Colonic mucosa (tissue), 4 donors: ENCODE data around the gene PARD3B. TPM values are rescaled to one million over a fixed set of nuclear protein-coding genes. Genes with fewer than 3 reads are reported as not detected.

Experiments
- DNase-seq: peaks from one replicate; pipeline ENCODE4 v3.0.0-alpha.2; 2020
- H3K27ac ChIP-seq: fragments of 200-600 bp; one replicate; pipeline ENCODE4 v1.8.0; 2021
- H3K27me3 ChIP-seq: fragments of 200-600 bp; one replicate; pipeline ENCODE4 v1.8.0; 2021
- H3K36me3 ChIP-seq: fragments of 200-600 bp; one replicate; pipeline ENCODE4 v1.8.0; 2021
- H3K4me1 ChIP-seq: fragments of 200-600 bp; one replicate; pipeline ENCODE4 v1.8.0; 2021; ENCODE audit warnings: mild to moderate bottlenecking
- H3K4me3 ChIP-seq: fragments of 200-600 bp; one replicate; pipeline ENCODE4 v1.8.0; 2021
- H3K9ac ChIP-seq, 2 donors: one replicate each; pipeline ENCODE4 v1.7.0; 2013; ENCODE audit warnings: control low read depth in 2 of 2, low read depth in 2 of 2, low read length in 2 of 2
- H3K9me3 ChIP-seq: fragments of 200-600 bp; one replicate; pipeline ENCODE4 v1.8.0; 2021
- intact Hi-C: fragments of 100-400 bp; cut with DNase I; formaldehyde crosslinking; loops from one replicate; pipeline ENCODE4 v1.14.1; 2022
- total RNA-seq, 2 donors: library from RNA; stranded (reverse); fragmentation: NEBNext Ultra II Directional in 1 of 2; extraction: Animal tissue kit (Norgen Biotek cat#: 25700) in 1 of 2; gene quantifications; one replicate each; pipeline ENCODE4 v1.2.1, GENCODE V29; 2021
- TF ChIP-seq, protein P1 (sequence below): fragments of 200-600 bp; IDR thresholded peaks from one replicate; pipeline ENCODE4 v1.8.0; 2022; ENCODE audit warnings: antibody characterized with exemption, mild to moderate bottlenecking
- donor health status: healthy.
- donor health status: DM: no; HTN: no; CAD: no.
- donor health status: DM: no; HTN: no; CAD: no.

PARD3B gene
- total RNA-seq, 2 donors from 2014 or later, result 20.0 to 24.2 TPM

- TF ChIP-seq, protein P1, sequence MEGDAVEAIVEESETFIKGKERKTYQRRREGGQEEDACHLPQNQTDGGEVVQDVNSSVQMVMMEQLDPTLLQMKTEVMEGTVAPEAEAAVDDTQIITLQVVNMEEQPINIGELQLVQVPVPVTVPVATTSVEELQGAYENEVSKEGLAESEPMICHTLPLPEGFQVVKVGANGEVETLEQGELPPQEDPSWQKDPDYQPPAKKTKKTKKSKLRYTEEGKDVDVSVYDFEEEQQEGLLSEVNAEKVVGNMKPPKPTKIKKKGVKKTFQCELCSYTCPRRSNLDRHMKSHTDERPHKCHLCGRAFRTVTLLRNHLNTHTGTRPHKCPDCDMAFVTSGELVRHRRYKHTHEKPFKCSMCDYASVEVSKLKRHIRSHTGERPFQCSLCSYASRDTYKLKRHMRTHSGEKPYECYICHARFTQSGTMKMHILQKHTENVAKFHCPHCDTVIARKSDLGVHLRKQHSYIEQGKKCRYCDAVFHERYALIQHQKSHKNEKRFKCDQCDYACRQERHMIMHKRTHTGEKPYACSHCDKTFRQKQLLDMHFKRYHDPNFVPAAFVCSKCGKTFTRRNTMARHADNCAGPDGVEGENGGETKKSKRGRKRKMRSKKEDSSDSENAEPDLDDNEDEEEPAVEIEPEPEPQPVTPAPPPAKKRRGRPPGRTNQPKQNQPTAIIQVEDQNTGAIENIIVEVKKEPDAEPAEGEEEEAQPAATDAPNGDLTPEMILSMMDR, result no peak
- intact Hi-C loops, result no loop called here
- Histone ChIP-seq H3K27me3 (no peaks in the 10 kb centered on the region), H3K4me3 (no peak overlapping the region), H3K9me3 (no peaks in the 10 kb centered on the region), H3K9ac (no peak overlapping the region), H3K36me3 (no peaks in the 10 kb centered on the region), H3K4me1 (no peaks in the 10 kb centered on the region), H3K27ac (no peak overlapping the region)
- no peak for DNase-seq
Measured at GRCh38 chr2:204751472-204751871, 206.2 kb downstream of the PARD3B start.

- Histone ChIP-seq H3K9ac (no peak overlapping the region), H3K9me3 (no peaks in the 10 kb centered on the region), H3K36me3 (no peaks in the 10 kb centered on the region), H3K4me1 (no peaks in the 10 kb centered on the region), H3K27ac (no peak overlapping the region), H3K27me3 (no peaks in the 10 kb centered on the region), H3K4me3 (no peak overlapping the region)
- TF ChIP-seq, protein P1, result no peak
- DNase-seq, result no peak
- intact Hi-C loops, result no loop called here
Measured at GRCh38 chr2:204753841-204754240, 208.6 kb downstream of the PARD3B start.

GRCh38 chr2:204754898-204755297 lies 209.6 kb downstream of the PARD3B start:
- intact Hi-C loops, result no loop called here
- no peak overlapping the region for H3K9ac ChIP-seq
- H3K4me1 ChIP-seq, result no peaks in the 10 kb centered on the region
- H3K4me3 ChIP-seq, result no peak overlapping the region
- H3K36me3 ChIP-seq, result no peaks in the 10 kb centered on the region
- no peaks in the 10 kb centered on the region for H3K27me3 ChIP-seq
- DNase-seq, result no peak
- H3K9me3 ChIP-seq, result no peaks in the 10 kb centered on the region
- TF ChIP-seq, protein P1, result no peak
- H3K27ac ChIP-seq, result no peak overlapping the region

- no peaks in the 10 kb centered on the region for H3K9me3 ChIP-seq
- H3K27ac ChIP-seq, result no peak overlapping the region
- no peak for DNase-seq
- H3K4me1 ChIP-seq, result no peaks in the 10 kb centered on the region
- TF ChIP-seq, protein P1, result no peak
- H3K4me3 ChIP-seq, result no peak overlapping the region
- no peak overlapping the region for H3K9ac ChIP-seq
- H3K27me3 ChIP-seq, result no peaks in the 10 kb centered on the region
- no peaks in the 10 kb centered on the region for H3K36me3 ChIP-seq
- intact Hi-C loops, result no loop called here
Measured at GRCh38 chr2:204763974-204764703, 218.9 kb downstream of the PARD3B start.

- intact Hi-C loops, result no loop called here
- TF ChIP-seq, protein P1, result no peak
- no peaks in the 10 kb centered on the region for H3K4me1 ChIP-seq
- H3K36me3 ChIP-seq, result no peaks in the 10 kb centered on the region
- no peak overlapping the region for H3K4me3 ChIP-seq
- DNase-seq, result no peak
- H3K27ac ChIP-seq, result no peak overlapping the region
- H3K27me3 ChIP-seq, result no peaks in the 10 kb centered on the region
- H3K9me3 ChIP-seq, result no peaks in the 10 kb centered on the region
- H3K9ac ChIP-seq, result no peak overlapping the region
Measured at GRCh38 chr2:204770735-204771134, 225.5 kb downstream of the PARD3B start.
